ENCODE data around the gene TMPRSS4.

TMPRSS4 gene

DNA sequence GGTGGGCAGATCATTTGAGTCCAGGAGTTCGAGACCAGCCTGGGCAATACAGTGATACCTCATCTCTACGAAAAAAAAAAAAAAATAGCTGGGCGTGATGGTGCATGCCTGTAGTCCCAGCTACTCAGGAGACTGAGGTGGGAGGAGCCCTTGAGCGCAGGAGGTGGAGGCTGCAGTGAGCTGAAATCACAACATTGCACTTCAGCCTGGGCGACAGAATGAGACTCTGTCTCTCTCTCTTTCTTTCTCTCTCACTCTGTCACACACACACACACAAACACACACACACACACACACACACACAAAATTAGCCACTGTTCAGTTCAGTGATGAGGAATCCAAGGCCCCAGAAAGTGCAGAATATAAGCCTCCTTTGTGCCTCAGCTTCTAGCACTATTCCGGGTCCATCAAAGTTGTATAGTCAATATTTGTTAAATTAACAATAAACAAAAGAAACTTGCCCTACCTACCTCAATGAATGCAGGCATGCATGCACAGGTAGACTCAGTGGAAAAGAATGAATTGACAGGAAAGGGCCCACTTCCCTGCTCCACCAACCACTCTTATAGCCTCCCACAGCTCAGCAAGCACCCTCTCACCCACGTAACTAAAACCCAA is 13.8 kb downstream of the TMPRSS4 start:
- H3K27ac ChIP-seq (ENCODE audit: poor library complexity, severe bottlenecking): no peak overlapping the region
- H3K27me3 ChIP-seq (ENCODE audit: insufficient read depth, poor library complexity, severe bottlenecking): no peaks in the 10 kb centered on the region
- no peak for ATAC-seq (ENCODE audit: low read depth)

DNA sequence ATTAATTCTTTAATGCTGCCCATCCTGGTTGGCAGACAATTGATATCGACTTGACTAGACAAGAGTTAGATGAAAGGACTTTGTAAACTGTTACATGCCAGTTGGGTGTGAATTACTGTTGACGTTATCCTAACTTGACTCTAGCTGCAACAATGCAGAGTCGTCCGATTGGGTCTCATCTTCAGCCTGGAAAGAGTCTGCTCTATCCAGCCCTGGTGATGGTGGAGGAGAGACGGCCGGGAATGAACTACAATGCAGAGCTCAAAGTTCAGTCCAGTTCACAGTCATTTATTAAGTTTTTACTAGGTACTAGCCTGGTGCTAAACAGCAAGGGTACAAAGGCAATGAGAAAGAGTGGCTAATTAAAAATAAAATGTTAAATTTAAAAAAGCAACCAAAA is 14.8 kb downstream of the TMPRSS4 start:
- Histone ChIP-seq H3K27me3 (ENCODE audit: insufficient read depth, poor library complexity, severe bottlenecking) (no peaks in the 10 kb centered on the region), H3K4me1 (ENCODE audit: insufficient read depth, poor library complexity, severe bottlenecking) (no peaks in the 10 kb centered on the region), H3K9me3 (ENCODE audit: severe bottlenecking) (no peaks in the 10 kb centered on the region), H3K27ac (ENCODE audit: poor library complexity, severe bottlenecking) (no peak overlapping the region), H3K4me3 (ENCODE audit: severe bottlenecking) (no peak overlapping the region), H3K36me3 (ENCODE audit: low read depth) (no peaks in the 10 kb centered on the region)
- no peak for DNase-seq (ENCODE audit: low spot score)
- no peak for TF ChIP-seq CTCF (IDR thresholded peaks at IDR 0.05; ENCODE audit: poor library complexity, severe bottlenecking)
- ATAC-seq (ENCODE audit: low read depth): no peak

More for the DNA sequence above, 13.8 kb downstream of the TMPRSS4 start:
- H3K4me3 ChIP-seq (ENCODE audit: severe bottlenecking): no peak overlapping the region
- no peaks in the 10 kb centered on the region for H3K4me1 ChIP-seq (ENCODE audit: insufficient read depth, poor library complexity, severe bottlenecking)
- no peaks in the 10 kb centered on the region for H3K9me3 ChIP-seq (ENCODE audit: severe bottlenecking)
- TF ChIP-seq CTCF (IDR thresholded peaks at IDR 0.05; ENCODE audit: poor library complexity, severe bottlenecking): no peak
- H3K36me3 ChIP-seq (ENCODE audit: low read depth): no peaks in the 10 kb centered on the region
- no peak for DNase-seq (ENCODE audit: low spot score)

GRCh38 chr11:118092907-118093571 is 16.2 kb downstream of the TMPRSS4 start:
- Histone ChIP-seq H3K27me3 (ENCODE audit: insufficient read depth, poor library complexity, severe bottlenecking) (no peaks in the 10 kb centered on the region), H3K36me3 (ENCODE audit: low read depth) (no peaks in the 10 kb centered on the region), H3K9me3 (ENCODE audit: severe bottlenecking) (no peaks in the 10 kb centered on the region), H3K27ac (ENCODE audit: poor library complexity, severe bottlenecking) (no peak overlapping the region), H3K4me3 (ENCODE audit: severe bottlenecking) (no peak overlapping the region), H3K4me1 (ENCODE audit: insufficient read depth, poor library complexity, severe bottlenecking) (no peaks in the 10 kb centered on the region)
- DNase-seq (ENCODE audit: low spot score) (no peak), ATAC-seq (ENCODE audit: low read depth) (no peak)
- no peak for TF ChIP-seq CTCF (IDR thresholded peaks at IDR 0.05; ENCODE audit: poor library complexity, severe bottlenecking)

GRCh38 chr11:118095493-118095892 is 18.6 kb downstream of the TMPRSS4 start:
- Histone ChIP-seq H3K27me3 (ENCODE audit: insufficient read depth, poor library complexity, severe bottlenecking) (no peaks in the 10 kb centered on the region), H3K4me1 (ENCODE audit: insufficient read depth, poor library complexity, severe bottlenecking) (no peaks in the 10 kb centered on the region), H3K36me3 (ENCODE audit: low read depth) (no peaks in the 10 kb centered on the region), H3K4me3 (ENCODE audit: severe bottlenecking) (no peak overlapping the region), H3K27ac (ENCODE audit: poor library complexity, severe bottlenecking) (no peak overlapping the region), H3K9me3 (ENCODE audit: severe bottlenecking) (no peaks in the 10 kb centered on the region)
- no peak for TF ChIP-seq CTCF (IDR thresholded peaks at IDR 0.05; ENCODE audit: poor library complexity, severe bottlenecking)
- DNase-seq (ENCODE audit: low spot score) (no peak), ATAC-seq (ENCODE audit: low read depth) (no peak)

DNA sequence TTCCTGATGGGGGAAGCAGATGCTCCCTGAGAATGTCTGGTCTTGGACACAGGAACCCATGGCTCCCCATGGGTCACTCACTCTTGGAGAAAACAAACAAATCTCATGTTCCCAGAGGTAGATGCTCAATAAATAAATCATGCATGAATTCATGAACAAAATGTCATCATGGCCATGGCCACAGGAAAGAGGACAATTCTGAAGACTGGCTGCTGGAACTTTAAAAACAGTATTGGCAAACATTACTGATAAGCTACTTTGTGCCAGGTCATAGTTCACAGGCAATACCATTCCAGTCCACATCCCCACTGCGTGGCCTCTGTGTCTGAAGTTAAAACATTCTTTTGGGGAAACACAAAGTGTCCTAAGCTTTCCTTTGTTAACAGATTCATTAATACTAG is 19.1 kb downstream of the TMPRSS4 start:
- ATAC-seq (ENCODE audit: low read depth): no peak
- Histone ChIP-seq H3K36me3 (ENCODE audit: low read depth) (no peaks in the 10 kb centered on the region), H3K9me3 (ENCODE audit: severe bottlenecking) (no peaks in the 10 kb centered on the region), H3K27ac (ENCODE audit: poor library complexity, severe bottlenecking) (no peak overlapping the region), H3K4me1 (ENCODE audit: insufficient read depth, poor library complexity, severe bottlenecking) (no peaks in the 10 kb centered on the region), H3K4me3 (ENCODE audit: severe bottlenecking) (no peak overlapping the region), H3K27me3 (ENCODE audit: insufficient read depth, poor library complexity, severe bottlenecking) (no peaks in the 10 kb centered on the region)
- no peak for DNase-seq (ENCODE audit: low spot score)
- TF ChIP-seq CTCF (IDR thresholded peaks at IDR 0.05; ENCODE audit: poor library complexity, severe bottlenecking): no peak
